ENCODE results near the gene SFTA2. TPM values are rescaled to one million over a fixed set of nuclear protein-coding genes. Genes with fewer than 3 reads are reported as not detected.
"Not testable (repeated sequence)": the region's sequence is repeated elsewhere in the genome, so short reads cannot be mapped to it uniquely, and the experiment has no call there.

The SFTA2 gene
- total RNA-seq (2014; rRNA removed; shearing (Covaris generic)), result not detected in 2 replicates

DNA sequence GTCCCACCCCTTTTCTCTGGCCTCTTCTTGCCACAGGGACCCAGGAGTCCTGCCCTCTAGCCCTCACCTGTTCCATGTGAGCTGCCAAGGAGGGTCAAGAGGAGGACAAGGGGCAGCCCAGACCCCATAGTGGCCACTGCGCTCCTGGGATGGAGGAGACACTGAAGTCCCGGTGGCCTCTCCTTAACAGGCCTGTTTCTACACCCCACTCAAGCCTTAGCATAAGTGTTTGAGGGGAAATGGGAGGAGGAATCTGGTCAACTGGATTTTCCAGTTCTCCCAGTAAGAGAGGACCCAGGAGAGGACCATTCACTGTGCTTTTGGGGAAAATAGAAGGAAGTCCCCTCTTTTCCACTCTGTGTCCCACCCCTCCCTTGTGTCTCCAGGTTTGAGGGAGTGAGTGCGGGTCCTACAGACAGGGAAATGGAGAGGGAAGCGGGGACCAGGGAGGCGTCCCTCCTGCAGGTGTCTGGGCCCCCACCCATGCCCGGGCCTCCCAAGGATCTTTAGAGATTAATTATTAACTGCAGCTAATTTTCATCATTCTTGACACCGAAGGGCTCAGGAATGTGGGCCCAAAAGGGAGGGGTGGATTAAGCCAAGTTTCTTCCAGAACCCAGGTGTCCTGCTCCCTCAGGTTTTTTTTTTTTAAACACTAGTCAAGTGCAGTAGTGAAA is at the start of gene SFTA2:
TSS of gene SFTA2 (minus strand) at position 202 of the 677 bp plus-strand sequence. CDS start at position 128, 74 bp downstream.
- no peaks in the 10 kb centered on the region; the same call in 1 of the 2 replicates for H3K9me3 ChIP-seq (replicated peaks)
- no peak within 1 kb of the TSS for H3K4me3 ChIP-seq
- no peak within 1 kb of the TSS for H3K27ac ChIP-seq
- no peak for DNase-seq (ENCODE audit: low read depth in 1 of 2, low spot score in 2 of 2)
- no peaks in the 10 kb centered on the region for H3K4me1 ChIP-seq (replicated peaks)
- no peaks in the 10 kb centered on the region for H3K36me3 ChIP-seq
- no peaks in the 10 kb centered on the region for H3K27me3 ChIP-seq (replicated peaks)

DNA sequence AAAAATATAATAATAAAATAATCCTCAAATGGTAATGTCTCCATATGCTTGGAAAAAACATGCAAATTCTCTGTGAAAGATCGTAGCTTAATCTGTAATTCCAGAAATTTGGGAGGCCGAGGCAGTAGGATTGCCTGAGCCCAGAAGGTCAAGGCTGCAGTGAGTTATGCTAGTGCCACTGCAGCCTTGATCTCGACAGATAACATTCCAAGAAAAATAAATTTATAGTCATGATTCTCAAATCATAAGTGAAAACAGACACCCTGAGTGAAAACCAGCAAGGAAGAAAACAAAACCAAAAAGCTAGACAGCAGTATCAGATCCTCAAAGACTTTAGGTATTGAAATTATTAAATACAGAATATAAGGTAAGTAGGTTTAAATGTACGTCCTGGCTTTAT is 47.7 kb upstream of the SFTA2 start:
- Histone ChIP-seq H3K4me1 (replicated peaks) (0 out of 2 replicates have a peak, but pooled peaks cover 5% of the 10 kb centered on the region), H3K36me3 (no peaks in the 10 kb centered on the region), H3K4me3 (no peak overlapping the region), H3K9me3 (replicated peaks) (no peaks in the 10 kb centered on the region), H3K27ac (no peak overlapping the region), H3K27me3 (replicated peaks) (no peaks in the 10 kb centered on the region)
- no peak for DNase-seq (ENCODE audit: low read depth in 1 of 2, low spot score in 2 of 2)

DNA sequence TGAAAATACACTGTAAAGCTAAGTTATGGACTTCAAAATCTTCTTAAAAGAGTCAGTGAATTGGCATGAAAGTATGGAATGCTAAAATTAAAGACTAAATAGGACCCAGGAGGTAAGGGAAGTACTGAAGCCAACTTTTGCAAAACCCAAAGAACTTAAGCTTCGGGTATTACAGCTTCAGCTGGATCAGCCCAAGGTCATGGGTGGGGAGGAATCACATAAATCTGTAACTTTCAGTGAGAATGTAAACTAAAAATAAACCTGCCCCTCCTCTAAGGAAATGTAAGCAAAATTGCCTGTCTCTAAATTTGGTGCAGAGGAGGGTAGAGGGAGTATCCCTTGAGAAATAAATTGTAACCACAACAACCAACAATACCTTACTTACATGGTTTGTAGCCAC is 47.2 kb upstream of the SFTA2 start:
- no peak overlapping the region for H3K4me3 ChIP-seq
- no peak for DNase-seq (ENCODE audit: low read depth in 1 of 2, low spot score in 2 of 2)
- no peak overlapping the region for H3K27ac ChIP-seq
- H3K4me1 ChIP-seq (replicated peaks), result 0 out of 2 replicates have a peak, but pooled peaks cover 5% of the 10 kb centered on the region
- no peaks in the 10 kb centered on the region for H3K27me3 ChIP-seq (replicated peaks)
- no peaks in the 10 kb centered on the region for H3K36me3 ChIP-seq
- no peaks in the 10 kb centered on the region for H3K9me3 ChIP-seq (replicated peaks)

DNA sequence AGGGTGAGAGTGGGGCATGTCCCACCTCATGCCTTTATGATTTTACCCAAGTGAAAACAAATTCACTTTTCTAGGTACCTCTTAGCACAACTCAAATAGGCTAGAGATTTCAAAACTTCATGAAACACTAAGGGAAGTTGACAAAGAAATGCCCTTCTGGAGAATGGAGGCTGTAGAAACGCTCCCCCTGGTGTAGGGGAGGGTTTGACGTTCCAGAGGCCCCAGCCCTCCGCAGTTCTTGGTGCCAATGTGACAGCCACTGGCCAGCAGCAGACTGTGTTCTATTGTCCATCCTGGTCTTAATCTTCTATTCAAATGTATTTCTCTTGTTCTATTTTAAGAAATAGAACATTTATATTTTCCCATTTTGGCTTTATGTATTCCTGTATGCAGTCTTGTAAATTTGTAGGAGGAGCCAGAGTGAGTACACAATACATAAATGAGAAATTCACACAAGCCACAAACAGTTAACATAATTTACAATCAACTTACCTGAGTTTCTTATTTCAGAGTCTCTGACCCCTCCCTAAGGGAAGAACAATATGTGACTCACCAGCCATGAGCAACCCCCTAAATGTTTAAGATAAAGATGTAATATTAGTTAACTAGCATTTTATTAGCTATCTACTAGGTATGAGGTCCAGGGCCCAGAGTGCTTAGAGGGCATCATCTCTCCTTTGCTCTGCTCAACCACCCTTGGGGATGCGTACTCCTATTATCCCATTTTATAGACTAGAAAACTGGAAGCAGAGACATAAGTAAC is 42.7 kb upstream of the SFTA2 start:
- H3K36me3 ChIP-seq, result no peaks in the 10 kb centered on the region
- no peak overlapping the region for H3K4me3 ChIP-seq
- H3K4me1 ChIP-seq (replicated peaks), result no peaks in the 10 kb centered on the region
- no peaks in the 10 kb centered on the region; the same call in 1 of the 2 replicates for H3K27me3 ChIP-seq (replicated peaks)
- no peak for DNase-seq (ENCODE audit: low read depth in 1 of 2, low spot score in 2 of 2)
- H3K9me3 ChIP-seq (replicated peaks), result no peaks in the 10 kb centered on the region
- no peak overlapping the region for H3K27ac ChIP-seq

DNA sequence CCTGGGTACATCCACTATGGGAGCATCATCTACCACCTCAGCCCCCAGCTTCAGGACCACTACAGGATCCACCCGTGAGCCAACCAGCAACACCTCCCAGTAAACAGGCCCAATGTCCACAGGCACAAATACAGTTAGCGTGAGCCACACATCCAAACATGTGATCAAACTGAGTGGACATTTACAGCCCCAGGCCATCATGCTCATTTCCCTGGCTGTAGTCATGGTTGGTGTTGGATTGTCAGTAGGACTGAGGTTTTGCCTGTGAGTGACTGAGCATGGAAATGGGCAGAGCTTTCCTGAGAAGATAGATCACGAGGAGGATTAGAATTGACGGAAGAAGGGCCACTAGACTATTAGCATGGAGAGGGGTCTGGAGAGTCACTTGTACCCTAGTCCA is 40.8 kb upstream of the SFTA2 start:
- H3K4me3 ChIP-seq, result no peak overlapping the region
- no peaks in the 10 kb centered on the region; the same call in 1 of the 2 replicates for H3K27me3 ChIP-seq (replicated peaks)
- H3K4me1 ChIP-seq (replicated peaks), result no peaks in the 10 kb centered on the region
- H3K9me3 ChIP-seq (replicated peaks), result no peaks in the 10 kb centered on the region
- no peak for DNase-seq (ENCODE audit: low read depth in 1 of 2, low spot score in 2 of 2)
- no peaks in the 10 kb centered on the region for H3K36me3 ChIP-seq
- no peak overlapping the region for H3K27ac ChIP-seq

DNA sequence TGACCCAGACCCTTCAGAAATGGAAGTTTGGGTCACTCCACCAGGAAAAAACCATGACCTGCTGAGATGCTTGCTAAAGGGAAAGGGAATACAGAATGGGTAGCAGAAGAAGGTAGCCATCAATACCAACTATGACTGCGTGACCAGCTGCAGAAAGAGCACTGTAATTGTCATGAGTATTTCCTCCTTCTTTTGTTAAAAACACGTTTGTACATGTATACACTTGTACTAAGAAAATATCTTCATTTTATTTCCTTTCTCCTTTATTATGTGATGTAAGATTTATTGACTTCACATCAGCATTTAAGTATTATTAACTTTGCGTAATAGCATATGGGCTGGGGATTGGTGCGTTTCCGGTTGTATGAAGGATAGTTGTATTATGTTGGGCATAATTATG is 39.0 kb upstream of the SFTA2 start:
- Histone ChIP-seq H3K9me3 (replicated peaks) (no peaks in the 10 kb centered on the region), H3K4me3 (no peak overlapping the region), H3K27me3 (replicated peaks) (no peaks in the 10 kb centered on the region; the same call in 1 of the 2 replicates), H3K27ac (no peak overlapping the region), H3K4me1 (replicated peaks) (no peaks in the 10 kb centered on the region), H3K36me3 (no peaks in the 10 kb centered on the region)
- no peak for DNase-seq (ENCODE audit: low read depth in 1 of 2, low spot score in 2 of 2)

DNA sequence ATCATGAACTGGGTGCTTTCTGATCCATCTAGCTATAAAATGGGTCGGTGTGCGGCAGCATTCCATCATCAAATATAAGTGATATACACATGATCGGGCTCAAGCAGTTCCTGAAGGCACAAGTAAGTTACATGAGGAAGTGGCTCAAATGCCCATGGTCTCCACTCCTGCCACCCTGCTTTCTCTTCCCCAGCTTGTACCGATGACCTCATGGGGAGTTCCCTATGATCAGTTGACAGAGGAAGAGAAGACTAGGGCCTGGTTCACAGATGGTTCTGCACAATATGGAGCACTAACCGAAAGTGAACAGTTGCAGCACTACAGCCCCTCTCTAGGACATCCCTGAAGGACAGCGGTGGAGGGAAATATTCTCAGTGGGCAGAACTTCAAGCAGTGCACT is 37.2 kb upstream of the SFTA2 start:
- not testable (repeated sequence) for H3K27me3 ChIP-seq (replicated peaks); H3K4me3 ChIP-seq; H3K9me3 ChIP-seq (replicated peaks); H3K36me3 ChIP-seq; DNase-seq (ENCODE audit: low read depth in 1 of 2, low spot score in 2 of 2); H3K27ac ChIP-seq; H3K4me1 ChIP-seq (replicated peaks)

DNA sequence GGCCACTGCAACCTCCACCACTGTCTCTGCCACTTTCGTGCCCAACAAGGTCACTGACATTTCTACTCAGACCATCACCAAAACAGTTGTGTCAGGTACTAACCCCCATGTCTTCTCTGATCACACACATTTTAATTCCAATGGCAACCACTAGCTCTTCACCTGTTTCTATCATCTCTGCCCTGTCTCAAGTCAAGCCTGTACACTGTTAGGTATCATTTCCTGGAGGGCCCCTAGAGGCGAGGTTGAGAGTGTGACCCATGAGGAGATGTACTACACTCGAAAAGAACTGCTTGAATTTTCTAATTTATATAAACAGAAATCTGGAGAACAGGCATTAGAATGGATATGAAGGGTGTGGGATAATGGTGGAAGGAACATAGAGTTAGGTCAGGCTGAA is 34.2 kb upstream of the SFTA2 start:
- Histone ChIP-seq H3K4me1 (replicated peaks) (no peaks in the 10 kb centered on the region), H3K27me3 (replicated peaks) (no peaks in the 10 kb centered on the region), H3K9me3 (replicated peaks) (no peaks in the 10 kb centered on the region), H3K36me3 (no peaks in the 10 kb centered on the region), H3K27ac (no peak overlapping the region), H3K4me3 (no peak overlapping the region)
- no peak for DNase-seq (ENCODE audit: low read depth in 1 of 2, low spot score in 2 of 2)

DNA sequence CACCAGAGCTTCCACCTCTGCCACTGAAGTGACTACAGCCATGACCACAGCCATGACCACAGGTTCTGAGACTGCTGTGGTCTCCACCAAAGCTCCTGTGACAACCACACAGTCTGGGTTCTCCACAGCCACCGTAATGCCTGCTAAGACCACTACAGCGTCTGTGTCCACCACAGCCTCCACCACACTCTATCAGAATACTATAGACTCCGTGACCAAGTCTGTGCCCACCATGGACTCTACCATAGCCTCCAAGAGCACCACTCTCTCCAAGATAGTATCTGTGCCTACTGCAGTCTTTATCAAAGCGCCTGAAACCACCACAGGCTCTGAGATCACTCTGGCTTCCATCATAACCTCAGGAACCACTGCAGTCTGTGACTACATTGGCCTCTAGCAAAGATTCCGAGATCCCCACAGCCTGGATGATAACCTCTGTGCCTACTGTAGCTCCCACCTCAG is 33.2 kb upstream of the SFTA2 start:
- Histone ChIP-seq H3K36me3 (no peaks in the 10 kb centered on the region), H3K4me1 (replicated peaks) (no peaks in the 10 kb centered on the region), H3K4me3 (no peak overlapping the region), H3K27me3 (replicated peaks) (no peaks in the 10 kb centered on the region), H3K9me3 (replicated peaks) (no peaks in the 10 kb centered on the region), H3K27ac (no peak overlapping the region)
- DNase-seq (ENCODE audit: low read depth in 1 of 2, low spot score in 2 of 2), result no peak

DNA sequence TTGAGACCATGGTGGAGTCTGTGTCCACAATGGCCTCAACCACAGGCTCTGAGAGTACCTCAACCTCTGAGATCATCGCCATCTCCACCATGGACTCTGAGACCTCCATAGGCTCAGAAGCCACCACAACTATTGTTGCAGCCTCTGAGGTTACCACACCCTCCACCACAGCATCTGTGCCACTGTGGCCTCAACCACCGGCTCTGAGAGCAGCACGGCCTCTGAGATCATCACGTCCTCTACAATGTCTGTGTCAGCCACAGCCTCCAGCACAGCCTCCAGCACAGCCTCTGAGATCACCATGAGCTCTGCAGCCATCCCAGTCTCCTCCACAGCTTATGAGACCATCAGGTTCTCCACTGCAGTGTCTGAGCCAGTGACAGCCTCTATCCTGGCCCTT is 32.1 kb upstream of the SFTA2 start:
- Histone ChIP-seq H3K9me3 (replicated peaks) (no peaks in the 10 kb centered on the region), H3K4me3 (no peak overlapping the region), H3K36me3 (no peaks in the 10 kb centered on the region), H3K27ac (no peak overlapping the region), H3K4me1 (replicated peaks) (no peaks in the 10 kb centered on the region), H3K27me3 (replicated peaks) (no peaks in the 10 kb centered on the region; the same call in 1 of the 2 replicates)
- no peak for DNase-seq (ENCODE audit: low read depth in 1 of 2, low spot score in 2 of 2)

DNA sequence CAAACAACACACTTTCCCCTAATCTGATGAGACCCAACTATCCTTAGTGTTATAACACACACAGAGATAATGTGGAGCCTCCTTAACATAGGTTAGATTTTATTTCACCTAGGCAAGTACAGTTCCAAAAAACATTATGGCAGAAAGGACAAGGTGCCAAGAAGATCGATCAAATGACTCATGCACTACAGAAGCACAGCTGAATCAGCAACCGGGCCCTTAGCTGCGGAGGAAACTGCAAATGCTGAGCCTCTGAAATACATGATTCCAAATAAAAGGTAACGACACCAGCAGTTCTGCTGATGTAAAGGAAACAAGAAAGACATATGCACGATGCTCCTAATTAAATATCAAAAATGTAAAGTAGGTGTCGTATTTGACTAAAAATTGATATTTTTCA is 31.7 kb upstream of the SFTA2 start:
- no peak overlapping the region for H3K4me3 ChIP-seq
- no peaks in the 10 kb centered on the region; the same call in 1 of the 2 replicates for H3K27me3 ChIP-seq (replicated peaks)
- no peak overlapping the region for H3K27ac ChIP-seq
- no peaks in the 10 kb centered on the region for H3K9me3 ChIP-seq (replicated peaks)
- no peaks in the 10 kb centered on the region for H3K36me3 ChIP-seq
- DNase-seq (ENCODE audit: low read depth in 1 of 2, low spot score in 2 of 2), result no peak
- H3K4me1 ChIP-seq (replicated peaks), result no peaks in the 10 kb centered on the region

DNA sequence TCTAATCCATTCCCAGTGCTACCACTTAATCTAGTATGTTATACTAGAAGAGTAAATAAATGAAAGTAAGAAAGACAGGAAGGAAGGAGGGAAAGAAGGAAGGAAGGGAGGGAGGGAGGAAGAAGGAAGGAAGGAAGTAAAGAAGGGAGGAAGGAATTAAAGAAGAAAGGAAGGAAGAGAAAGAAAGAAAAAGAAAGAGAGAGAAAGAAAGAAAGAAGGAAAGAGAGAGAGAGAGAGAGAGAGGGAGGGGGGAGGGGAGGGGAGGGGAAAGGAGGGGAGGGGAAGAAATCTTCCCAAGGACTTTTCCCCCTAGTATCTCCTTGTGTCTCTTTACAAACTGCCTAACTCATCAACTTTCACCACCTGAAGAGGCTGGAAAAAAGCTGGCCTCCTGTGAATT is 30.7 kb upstream of the SFTA2 start:
- H3K27ac ChIP-seq, result no peak overlapping the region
- no peaks in the 10 kb centered on the region; the same call in 1 of the 2 replicates for H3K27me3 ChIP-seq (replicated peaks)
- DNase-seq (ENCODE audit: low read depth in 1 of 2, low spot score in 2 of 2), result no peak
- no peaks in the 10 kb centered on the region for H3K36me3 ChIP-seq
- no peaks in the 10 kb centered on the region for H3K9me3 ChIP-seq (replicated peaks)
- H3K4me1 ChIP-seq (replicated peaks), result no peaks in the 10 kb centered on the region
- no peak overlapping the region for H3K4me3 ChIP-seq

DNA sequence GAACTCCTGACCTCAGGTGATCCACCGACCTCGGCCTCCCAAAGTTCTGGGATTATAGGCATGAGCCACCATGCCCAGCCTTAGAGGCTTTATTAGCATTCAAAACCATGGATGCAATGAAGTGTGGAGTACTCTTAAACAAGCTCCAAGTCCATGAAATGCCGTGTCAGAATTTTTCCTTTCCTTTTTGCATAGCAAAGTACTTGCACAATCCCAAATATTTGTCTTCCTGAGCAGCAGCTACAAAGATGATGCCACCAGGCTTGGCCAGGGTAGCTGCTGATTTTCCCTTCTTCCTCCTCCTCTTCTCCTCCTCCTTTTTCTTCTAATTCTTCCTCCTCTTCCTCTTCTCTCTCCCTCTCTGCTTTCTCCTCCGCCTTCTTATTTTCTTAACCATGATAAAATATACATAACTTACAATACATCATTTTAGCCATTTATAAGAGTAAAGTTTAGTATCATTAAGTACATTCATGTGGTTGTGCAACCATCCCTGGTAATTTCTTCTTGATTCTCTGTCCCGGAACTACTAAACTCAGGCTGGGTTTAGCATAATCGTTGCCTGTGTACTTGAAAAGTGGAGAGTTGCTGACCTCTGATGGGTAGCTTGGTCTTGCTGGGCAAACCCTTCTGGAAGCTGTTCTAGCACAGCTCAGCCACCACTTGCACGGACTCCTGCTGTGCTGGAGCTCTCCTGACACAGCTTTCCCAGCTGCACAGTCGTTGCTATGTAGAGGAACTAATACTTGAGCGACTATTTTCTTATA is 29.1 kb upstream of the SFTA2 start:
- Histone ChIP-seq H3K27me3 (replicated peaks) (no peaks in the 10 kb centered on the region; the same call in none of the 2 replicates), H3K27ac (no peak overlapping the region), H3K9me3 (replicated peaks) (no peaks in the 10 kb centered on the region), H3K4me3 (no peak overlapping the region), H3K36me3 (no peaks in the 10 kb centered on the region), H3K4me1 (replicated peaks) (no peaks in the 10 kb centered on the region)
- DNase-seq (ENCODE audit: low read depth in 1 of 2, low spot score in 2 of 2), result no peak

DNA sequence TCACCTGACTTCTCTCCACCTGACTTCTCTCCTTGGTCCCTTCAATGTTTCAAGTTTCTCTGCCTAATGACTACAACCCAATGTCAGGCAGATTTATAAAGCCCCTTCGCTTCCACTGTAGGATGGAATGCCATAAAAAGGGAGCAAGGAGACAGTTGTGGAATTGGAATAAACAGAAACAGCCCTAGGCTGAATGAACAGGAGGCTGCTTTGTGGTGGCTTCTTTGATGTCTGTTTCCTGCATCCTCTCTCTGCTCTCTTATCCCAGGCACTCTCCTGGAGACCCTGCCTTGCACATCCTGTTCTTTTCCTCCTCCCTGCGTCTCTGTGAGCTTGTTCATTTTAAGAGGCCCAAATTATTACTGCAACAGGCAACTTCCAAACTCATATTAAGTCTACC is 25.7 kb upstream of the SFTA2 start:
- no peak overlapping the region for H3K4me3 ChIP-seq
- no peaks in the 10 kb centered on the region for H3K9me3 ChIP-seq (replicated peaks)
- no peaks in the 10 kb centered on the region for H3K36me3 ChIP-seq
- no peaks in the 10 kb centered on the region for H3K4me1 ChIP-seq (replicated peaks)
- no peak overlapping the region for H3K27ac ChIP-seq
- H3K27me3 ChIP-seq (replicated peaks), result no peaks in the 10 kb centered on the region; the same call in none of the 2 replicates
- no peak for DNase-seq (ENCODE audit: low read depth in 1 of 2, low spot score in 2 of 2)
